GM06990 (cell line): ENCODE results near the gene PARP4.

ENCODE experiments used
- DNase-seq: peaks from one replicate; pipeline ENCODE4 v3.0.0-alpha.2; 2011; ENCODE audit not compliant: insufficient read length; ENCODE audit errors: extremely low read depth
- H3K27me3 ChIP-seq: replicated peaks from 2 replicates; pipeline ENCODE4 v1.6.0; 2011; ENCODE audit warnings: low read length; ENCODE audit not compliant: control insufficient read depth, insufficient read depth
- H3K36me3 ChIP-seq: 2 replicates; pipeline ENCODE4 v1.5.1; 2011; ENCODE audit warnings: low read length; ENCODE audit not compliant: control insufficient read depth, insufficient read depth
- H3K4me3 ChIP-seq: replicated peaks from 2 replicates; pipeline ENCODE4 v1.5.1; 2011; ENCODE audit warnings: low read depth, mild to moderate bottlenecking, control low read depth, low read length
- CTCF ChIP-seq: IDR thresholded peaks from 2 replicates; pipeline ENCODE4 v1.5.1; 2011; ENCODE audit warnings: low read length, control low read depth, mild to moderate bottlenecking, inconsistent platforms; ENCODE audit not compliant: insufficient read depth, poor library complexity, severe bottlenecking

PARP4 gene

DNA sequence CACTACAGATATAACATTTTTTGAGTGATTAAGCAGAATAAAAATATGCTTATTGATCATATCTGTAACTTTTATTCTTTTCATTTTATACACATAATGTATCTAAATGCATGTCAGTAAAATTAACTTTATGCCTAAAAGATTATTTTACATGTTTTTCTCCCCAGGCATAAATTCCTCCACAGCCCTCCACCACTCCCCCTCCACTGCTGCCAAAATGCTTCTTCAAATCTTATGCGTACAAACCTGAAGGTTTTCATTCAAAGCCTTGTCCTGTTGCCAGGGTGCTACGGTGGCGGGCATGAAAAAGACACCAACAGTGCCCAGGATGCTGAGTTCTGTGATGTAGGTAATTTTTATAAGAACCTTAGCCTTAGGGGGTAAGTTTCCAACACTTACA, 52.9 kb downstream of the PARP4 start:
- H3K4me3 ChIP-seq, result no peak overlapping the region
- DNase-seq, result no peak
- no peaks in the 10 kb centered on the region for H3K27me3 ChIP-seq
- peaks cover 8% of the 10 kb centered on the region for H3K36me3 ChIP-seq
- TF ChIP-seq CTCF, result no peak

- Histone ChIP-seq H3K36me3 (peaks cover 12% of the 10 kb centered on the region), H3K27me3 (no peaks in the 10 kb centered on the region), H3K4me3 (no peak overlapping the region)
- TF ChIP-seq CTCF, result no peak
- DNase-seq, result peak; percentile 15
Measured at GRCh38 chr13:24459234-24459633, 53.3 kb downstream of the PARP4 start.

GRCh38 chr13:24458736-24459135, 53.8 kb downstream of the PARP4 start:
- TF ChIP-seq CTCF, result no peak
- no peaks in the 10 kb centered on the region for H3K27me3 ChIP-seq
- no peak overlapping the region for H3K4me3 ChIP-seq
- H3K36me3 ChIP-seq, result peaks cover 15% of the 10 kb centered on the region
- no peak for DNase-seq

DNA sequence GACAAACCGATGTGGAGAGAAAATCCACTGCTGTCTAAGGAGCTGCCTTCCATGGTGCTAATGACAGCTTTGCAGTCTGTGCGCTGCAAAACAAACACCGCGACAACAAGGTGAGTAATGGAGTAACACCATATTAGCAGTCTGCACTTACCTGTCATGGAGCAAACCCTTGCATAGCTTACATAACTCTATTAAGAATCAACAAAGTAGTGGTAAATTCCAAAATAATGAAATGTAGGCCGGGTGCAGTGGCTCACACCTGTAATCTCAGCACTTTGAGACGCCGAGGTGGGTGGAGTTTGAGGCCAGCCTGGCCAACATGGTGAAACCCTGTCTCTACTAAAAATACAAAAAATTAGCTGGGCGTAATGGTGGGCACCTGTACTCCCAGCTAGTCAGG, 56.2 kb downstream of the PARP4 start:
- TF ChIP-seq CTCF, result no peak
- peaks cover 24% of the 10 kb centered on the region for H3K36me3 ChIP-seq
- DNase-seq, result no peak
- no peak overlapping the region for H3K4me3 ChIP-seq
- no peaks in the 10 kb centered on the region for H3K27me3 ChIP-seq

DNA sequence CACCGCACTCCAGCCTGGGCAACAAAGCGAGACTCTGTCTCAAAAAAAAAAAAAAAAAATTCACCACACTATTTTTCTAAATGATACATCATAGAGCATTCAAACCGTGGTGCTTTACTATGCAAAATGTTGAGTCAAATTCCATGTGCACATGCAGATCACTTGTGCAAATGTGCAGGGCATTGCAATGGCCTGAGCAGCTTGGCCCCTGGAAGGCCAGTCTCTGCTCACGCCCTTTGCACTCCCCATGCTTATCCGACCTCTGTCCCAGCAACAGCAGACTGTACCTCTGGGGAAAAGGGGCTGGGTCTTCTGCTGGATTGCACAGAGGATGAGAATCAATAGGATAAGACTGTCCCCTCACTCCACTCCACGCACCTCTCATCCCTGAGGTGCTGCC, 58.5 kb downstream of the PARP4 start:
- no peaks in the 10 kb centered on the region for H3K27me3 ChIP-seq
- TF ChIP-seq CTCF, result no peak
- no peak for DNase-seq
- H3K36me3 ChIP-seq, result peaks cover 28% of the 10 kb centered on the region
- no peak overlapping the region for H3K4me3 ChIP-seq

DNA sequence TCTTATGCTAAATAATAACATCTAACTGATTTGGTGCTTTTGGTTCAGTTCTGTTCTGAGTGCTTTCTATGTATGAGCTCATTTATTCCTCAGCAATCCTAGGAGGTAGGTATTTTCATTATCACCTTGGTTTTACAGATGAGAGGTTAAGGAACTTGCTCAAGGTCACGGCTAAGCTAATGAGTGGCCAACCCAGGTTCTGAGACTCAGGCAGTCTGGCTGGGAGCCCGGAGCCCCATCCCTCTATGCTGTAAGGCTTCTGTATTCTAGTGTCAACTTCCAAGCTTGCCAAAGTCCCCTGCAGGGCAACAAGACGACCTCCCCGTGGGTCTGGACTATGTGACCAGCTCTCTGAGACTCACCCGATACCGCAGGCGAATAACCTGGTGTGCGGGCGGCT, 60.5 kb downstream of the PARP4 start:
- no peak for TF ChIP-seq CTCF
- no peak for DNase-seq
- Histone ChIP-seq H3K4me3 (no peak overlapping the region), H3K36me3 (peaks cover 25% of the 10 kb centered on the region), H3K27me3 (no peaks in the 10 kb centered on the region)
